Dedifferentiated amniotic fluid mesenchymal stem cell (primary cell): Measurements from ENCODE around the gene AQP6.

Experiments used
- DNase-seq: peaks from one replicate; pipeline ENCODE4 v3.0.0-alpha.2; 2016; ENCODE audit errors: extremely low spot score

AQP6 gene

DNA sequence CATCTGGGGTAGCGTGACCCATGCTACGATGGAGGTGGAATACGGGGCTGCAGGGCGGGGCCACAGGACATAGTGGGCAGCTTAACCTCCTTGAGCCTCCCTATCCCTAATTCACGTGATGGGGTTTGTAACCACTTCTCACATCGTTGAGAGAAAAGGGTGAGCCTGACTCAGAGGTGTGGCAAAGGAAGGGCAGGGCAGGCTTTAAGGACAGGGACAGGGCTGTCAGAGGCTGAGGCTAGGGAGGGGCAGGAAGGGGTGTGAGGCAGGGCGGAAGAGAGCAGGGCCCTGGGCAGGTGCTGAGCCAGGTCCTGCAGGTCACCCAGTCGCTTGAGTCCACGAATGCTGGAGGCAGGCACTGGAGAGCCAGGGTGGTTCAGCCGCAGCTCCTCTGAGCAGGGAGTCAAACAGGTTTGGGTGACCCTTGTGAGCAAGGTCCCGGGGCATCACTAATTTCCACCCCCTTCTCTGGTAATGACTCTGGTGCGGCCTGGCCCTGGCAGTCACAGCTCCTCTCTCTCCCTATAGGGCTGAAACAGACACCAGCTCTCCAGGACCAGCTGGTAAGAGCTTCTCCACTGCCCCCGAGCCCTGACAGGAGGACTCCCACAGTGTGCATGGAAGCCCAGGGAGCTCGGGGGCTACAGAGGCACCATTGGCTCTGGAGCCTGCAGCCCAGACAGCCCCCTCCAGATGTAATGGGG lies 29.7 kb upstream of the AQP6 start:
- no peak for DNase-seq

DNA sequence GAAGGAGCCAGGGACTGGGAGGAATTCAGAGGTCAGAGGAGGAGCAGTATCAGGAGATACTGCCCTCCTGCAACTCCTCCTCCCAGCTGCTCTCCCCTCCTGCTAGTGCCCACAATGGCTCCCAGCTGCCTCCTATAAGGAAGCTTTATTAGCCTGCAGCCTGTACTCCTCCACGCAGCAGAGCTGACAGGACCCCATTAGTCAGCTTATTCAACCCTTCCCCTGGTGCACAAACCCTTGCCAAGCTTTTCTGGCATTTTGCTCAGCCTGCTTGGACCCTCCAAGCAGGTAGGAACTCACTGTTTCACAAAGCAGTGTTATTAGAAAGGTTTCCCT lies 29.2 kb upstream of the AQP6 start:
- no peak for DNase-seq

DNA sequence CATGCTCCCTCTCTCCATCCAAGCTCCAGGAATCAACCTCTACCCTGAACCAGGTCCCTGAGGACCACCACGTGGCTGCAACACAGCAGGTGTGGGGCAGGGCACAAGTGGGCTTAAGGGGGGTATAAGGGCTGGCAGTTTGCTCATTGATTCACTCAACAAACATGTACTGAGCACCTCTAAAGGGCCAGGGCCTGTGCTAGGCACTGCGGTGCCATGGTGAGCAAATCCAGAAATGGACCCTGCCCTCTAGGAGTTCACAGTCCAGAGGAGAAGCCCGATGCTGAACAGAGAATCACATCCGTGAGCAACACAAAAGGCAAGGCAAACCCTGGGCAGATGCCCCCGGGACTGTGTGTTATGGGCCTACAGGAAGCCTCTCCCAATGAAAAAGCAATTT lies 28.7 kb upstream of the AQP6 start:
- no peak for DNase-seq

DNA sequence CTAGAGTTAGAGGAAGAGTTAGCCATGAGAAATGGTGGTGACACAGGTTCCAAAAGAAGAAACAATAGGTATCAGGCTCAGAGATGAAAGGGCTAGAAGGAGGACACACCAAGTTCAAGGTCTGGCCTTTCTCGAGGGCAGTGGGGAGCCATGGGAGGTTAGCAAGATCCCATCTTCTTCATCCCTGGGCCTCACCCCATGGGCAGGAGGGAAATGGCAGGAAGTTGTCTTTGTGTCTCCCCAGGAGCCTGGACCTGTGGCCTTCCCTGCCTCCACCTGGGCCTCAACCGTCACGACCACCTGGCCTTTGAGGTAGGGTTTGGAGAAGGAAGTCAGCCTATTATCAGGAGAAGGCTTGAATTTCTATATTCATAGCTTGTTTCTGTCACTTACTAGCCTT lies 28.0 kb upstream of the AQP6 start:
- no peak for DNase-seq

DNA sequence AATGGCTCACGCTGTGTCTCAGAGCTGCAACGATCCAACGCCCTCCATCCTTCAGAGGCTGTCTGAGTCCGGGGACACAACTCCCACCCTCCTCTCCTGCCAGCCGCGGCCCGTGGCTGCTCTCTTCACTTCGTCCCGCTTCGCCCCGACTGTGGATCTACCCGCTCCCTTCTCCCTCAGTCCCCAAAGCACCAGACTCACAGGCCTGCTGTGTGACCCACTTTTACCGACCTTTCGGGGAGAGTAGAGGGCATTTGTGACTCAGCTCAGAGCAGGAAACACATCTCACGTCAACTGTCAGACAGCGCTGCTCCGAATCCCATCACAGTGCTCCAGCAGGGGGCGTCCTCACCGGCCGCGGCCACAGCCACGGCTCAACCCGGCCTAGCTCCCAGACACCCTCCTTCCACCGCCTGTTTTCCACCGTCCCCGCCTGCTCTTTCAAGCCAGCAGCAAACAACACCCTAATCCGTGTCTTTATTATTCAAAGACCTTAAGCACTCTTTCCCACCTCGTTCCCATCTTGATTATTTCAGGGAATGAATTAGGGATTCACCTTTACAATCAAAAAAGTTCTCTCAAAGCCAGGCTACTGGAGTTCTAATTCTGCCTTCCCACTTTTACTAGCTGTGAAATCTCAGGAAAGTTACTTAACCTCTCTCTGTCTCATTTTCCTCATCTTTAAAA lies 27.2 kb upstream of the AQP6 start:
- peak; percentile 74 for DNase-seq

DNA sequence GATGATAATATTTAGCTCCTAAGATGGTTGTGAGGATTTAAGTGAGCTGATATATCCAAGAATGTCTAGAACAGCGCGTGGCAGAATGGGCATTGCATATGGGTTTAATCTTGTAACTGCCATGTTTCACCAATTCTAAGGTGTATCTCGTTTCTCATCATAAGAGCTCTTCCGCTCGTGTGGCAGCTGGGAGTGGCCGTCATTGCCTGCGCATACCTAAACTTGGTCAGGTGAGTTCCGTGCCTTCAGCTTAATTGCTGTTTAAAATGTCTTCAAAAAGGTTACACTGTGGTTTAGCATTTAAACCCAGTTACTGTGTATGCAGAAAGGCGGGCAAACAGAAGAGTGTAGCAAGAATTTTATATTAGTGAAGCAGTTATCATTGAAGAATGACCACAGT lies 26.7 kb upstream of the AQP6 start:
- DNase-seq: no peak

DNA sequence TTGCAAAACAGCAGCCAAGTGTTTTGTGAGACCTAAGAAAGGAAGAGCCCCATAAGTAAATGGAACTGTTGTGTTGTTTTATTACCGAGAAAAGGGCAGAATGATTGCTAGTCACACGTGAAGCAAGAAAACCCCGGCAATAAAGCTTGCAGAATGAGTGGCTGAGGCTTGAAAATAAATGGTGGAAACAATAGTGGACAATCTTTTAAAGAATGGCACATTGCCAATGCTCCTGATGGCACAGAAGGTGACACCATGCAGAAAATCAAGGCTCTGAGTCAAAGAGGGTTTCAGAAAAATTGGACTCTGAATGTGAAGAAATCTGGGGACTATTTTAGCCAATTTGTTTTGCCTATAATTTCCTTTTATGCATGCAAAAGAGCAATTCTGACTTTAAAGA lies 26.2 kb upstream of the AQP6 start:
- DNase-seq: no peak

DNA sequence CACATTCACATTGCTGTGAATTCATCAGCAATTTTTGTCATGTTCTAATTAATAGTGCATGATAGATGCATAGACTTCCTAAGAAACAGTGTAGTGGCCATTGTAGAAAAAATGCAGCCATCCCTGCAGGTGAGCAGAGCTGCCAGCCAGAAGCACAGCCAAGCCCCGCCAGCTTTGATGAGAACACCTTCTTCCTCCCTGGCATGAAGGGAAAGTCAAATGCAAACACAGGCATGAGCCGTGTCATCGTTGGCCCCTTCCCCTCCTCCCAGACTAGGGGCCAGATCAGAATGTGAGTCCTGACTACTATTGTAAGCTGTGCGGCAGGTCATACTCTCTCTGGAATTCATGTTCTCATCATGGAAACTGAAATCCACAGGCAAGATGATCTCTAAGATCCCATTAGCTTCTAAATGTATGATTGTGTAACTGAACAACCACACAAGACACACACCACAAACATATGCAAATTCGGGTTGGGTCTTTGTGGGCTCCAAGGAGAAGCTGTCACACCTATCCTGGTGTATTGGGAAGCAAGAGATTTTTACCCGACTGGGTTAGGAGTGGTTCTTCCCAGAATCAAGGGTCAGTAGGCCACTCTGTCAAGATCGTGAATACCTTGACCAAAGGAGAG lies 25.0 kb upstream of the AQP6 start:
- no peak for DNase-seq

DNA sequence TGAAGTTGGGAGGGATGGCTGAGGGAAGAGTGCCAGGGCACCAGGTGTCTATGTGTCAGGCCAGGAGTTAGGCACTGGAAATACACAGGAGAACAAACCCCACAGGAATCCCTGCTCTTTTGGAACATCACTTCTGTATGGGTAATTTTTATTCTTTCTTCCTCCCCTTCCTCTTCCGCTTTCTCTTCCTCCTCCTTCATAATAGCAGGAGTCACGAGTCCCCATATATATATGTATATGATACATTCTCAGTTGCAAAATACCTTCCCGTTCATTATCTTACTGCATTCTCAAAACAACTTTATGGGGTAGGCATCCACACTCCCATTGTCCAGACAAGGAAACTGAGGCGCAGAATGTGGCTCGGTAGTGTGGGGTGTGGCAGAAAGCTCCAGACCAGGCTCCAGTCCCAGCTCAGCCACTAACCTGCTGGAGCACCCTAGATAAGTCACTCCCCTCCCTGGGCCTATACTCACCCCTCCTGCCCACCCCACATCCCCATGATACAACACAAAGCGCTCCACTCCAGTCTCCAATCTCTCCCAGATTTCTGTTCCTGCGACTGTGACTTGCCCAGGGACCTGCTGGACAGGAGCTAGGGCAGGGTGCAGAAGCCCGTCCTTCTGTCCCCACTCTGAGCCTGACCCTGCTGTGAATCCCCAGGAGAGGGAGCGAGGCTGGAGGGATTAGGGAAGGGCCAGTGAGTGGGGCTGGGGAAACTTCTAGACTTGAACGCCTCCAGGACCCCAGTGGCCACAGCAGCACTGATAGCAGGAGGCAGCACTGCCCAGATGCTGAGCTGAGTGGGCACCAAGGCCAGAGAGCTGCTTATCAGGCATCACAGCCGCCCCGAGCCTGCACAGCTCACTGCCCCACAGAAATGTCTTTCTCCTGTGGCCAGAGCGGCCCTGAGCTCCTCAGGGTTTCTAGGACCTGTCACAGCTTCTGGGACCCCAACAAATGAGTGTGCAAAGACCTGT lies 23.6 kb upstream of the AQP6 start:
- no peak for DNase-seq

DNA sequence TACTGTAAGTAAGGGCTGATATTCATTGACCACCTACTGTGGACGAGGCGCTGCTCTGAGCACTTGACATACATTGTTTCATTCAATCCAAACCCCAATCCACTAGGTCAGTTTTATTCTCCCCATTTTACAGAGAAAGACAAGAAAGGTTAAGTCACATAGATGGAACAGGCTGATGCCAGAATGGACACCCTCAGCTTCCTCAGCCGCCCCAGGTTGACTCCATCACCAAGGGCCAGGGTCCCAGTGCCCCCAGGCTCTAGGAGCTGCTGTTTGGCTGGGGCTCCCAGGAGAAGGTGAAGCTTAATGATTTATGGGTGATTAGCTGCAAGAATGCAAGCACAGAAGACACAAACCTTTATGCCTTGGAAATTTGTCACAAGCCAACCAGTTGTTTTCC lies 22.9 kb upstream of the AQP6 start:
- DNase-seq: no peak

DNA sequence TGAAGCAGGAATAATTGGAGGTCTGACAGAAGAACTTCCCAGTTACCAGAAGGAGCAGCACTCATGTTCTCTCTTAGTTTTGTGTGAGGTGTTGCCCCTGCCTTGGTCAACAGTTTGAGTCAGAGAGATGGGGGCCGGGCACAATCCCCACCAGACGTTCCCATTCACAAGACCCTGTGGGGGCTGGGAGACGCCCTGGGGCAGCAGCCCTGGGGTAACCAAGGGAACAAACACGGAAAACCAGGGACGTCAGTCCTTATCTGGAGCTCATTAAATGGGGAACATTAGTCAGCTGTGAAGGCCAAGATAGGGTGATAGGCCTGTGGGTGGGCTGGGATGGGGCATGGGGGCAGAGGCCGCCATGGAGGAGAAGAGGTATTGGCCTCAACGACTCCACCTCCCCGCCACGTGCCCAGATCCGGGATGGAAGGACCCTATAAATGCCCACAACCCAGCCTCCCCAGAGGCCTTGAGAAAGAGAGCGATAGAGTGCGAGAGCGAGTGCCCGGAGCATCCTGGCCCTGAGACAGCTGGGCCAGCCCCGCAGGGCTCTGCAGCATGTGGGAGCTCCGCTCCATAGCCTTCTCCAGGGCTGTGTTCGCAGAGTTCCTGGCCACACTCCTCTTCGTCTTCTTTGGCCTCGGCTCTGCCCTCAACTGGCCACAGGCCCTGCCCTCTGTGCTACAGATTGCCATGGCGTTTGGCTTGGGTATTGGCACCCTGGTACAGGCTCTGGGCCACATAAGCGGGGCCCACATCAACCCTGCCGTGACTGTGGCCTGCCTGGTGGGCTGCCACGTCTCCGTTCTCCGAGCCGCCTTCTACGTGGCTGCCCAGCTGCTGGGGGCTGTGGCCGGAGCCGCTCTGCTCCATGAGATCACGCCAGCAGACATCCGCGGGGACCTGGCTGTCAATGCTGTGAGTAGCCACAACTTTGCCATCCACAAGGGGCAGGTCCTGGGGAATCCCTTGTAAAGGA lies 22.2 kb upstream of the AQP6 start, which contains the start of gene AQP2:
Gene AQP2, plus strand, starts transcription at position 465 of the 979 bp plus-strand sequence. Its CDS starts 94 bp downstream, at position 559.
- no peak for DNase-seq

DNA sequence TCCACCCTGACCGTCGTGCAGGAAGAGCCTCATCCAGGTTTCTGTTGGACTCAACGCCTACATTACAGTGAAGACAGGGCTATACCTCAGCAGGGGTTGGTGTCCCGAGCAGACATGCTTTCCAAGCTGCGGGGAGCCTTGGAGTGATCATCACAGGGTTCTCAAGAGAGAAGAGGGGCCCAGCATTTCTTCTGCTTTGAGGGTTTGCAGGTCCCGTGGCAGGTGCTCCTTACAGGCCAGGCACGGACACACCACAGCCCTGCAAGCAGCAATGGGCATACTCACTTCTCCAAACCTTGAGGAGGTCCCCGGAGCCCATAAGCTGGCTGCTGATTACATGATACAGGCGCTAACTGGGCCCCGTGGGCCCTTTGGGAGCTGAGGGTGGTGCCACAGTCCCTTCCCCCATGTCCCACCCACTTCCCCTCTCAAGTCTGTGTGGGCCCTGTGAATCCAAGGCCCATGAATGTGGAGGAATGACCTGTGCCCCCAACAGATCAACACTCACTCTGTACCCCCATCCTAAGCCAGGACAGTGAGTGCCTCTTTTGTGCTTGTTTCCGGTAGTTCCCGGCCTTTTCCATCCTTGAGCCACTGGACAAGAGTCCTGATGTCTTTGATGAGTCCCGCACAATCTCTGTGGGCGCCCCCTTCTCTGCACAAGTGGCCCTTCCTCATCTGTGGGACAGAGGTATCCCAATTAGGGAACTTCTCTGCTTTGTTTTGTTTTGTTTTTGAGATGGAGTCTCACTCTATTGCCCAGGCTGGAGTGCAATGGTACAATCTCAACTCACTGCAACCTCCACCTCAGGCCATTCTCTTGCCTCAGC lies 21.1 kb upstream of the AQP6 start:
- DNase-seq: no peak

DNA sequence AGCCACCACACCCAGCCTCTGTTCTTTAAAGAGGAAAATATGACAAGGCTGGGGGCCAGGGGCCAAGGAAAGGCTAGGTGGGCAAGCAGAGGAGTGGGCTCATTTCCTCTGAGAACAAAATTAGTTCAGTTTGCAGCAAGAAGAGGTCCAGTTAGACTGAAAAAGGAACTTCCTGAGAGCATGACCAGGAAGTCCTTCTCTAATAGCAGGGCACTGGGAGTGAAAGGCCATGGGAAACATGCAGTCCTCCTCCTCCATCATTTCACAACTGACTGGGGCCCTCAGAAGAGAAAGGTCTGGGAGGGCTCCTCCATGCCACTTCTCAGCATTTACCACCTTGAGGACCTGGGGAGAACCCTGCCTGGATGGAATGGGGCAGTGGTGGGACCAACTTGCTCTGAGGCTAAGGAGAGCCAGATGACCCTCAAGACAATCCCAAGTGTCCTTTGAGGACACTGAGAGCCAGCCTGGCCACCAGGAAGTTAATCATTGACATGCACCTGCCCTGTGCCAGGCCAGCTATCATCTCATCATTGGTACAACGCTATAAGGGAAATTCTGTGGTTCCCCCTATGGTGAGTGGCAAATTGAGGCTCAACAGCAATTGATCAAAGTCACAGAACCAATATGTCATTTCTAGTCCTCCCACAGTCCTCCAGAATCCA lies 20.2 kb upstream of the AQP6 start:
- no peak for DNase-seq

DNA sequence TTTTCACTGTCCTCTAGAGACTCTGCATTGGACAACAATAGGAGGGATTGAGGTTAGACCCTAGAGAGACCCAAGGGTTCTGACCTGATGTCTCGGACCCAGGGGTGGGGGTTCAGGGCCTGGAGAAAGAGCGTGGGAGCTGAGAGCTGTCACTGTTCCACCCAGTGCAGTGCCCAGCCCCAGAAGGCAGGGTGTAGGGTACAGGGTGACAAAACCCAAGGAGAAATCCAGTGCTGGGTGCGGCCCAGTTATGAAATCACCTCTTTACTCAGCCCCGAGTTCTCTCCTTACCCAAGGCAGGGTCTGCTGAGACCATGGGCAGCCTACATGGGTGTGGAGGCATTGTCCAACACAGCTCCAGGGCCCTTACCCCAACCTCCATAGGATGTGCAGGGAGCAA lies 19.6 kb upstream of the AQP6 start:
- no peak for DNase-seq

DNA sequence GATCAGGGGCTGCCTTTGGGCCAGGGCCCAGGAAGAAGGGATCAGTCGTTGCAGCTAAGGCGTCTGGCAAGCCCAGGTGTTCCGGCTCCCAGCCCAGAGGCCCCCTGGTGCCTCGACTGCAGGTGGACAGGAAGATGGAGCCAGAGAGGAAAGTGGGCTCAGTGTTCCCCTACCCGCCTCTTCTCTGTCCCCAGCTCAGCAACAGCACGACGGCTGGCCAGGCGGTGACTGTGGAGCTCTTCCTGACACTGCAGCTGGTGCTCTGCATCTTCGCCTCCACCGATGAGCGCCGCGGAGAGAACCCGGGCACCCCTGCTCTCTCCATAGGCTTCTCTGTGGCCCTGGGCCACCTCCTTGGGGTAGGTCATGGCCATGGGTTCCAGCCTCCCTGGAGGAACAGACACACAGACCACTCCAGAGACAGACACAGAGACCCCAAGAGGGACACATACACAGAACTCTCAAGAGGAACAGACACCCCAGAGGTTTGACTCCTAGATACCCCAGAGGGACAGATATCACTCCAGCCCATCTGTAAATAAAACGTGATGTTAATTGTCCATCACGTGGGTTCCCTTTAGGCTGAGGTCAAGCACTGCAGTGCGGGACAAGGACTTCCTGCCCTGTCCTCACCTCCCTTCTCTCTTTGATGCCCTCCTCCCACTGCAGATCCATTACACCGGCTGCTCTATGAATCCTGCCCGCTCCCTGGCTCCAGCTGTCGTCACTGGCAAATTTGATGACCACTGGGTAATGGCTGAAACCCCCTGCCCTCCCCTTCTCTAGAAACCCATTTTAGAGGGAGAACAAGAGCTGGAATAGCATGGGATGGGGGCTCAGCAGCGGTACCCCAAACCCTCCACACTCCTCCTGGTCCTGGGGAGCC lies 18.5 kb upstream of the AQP6 start:
- no peak for DNase-seq

DNA sequence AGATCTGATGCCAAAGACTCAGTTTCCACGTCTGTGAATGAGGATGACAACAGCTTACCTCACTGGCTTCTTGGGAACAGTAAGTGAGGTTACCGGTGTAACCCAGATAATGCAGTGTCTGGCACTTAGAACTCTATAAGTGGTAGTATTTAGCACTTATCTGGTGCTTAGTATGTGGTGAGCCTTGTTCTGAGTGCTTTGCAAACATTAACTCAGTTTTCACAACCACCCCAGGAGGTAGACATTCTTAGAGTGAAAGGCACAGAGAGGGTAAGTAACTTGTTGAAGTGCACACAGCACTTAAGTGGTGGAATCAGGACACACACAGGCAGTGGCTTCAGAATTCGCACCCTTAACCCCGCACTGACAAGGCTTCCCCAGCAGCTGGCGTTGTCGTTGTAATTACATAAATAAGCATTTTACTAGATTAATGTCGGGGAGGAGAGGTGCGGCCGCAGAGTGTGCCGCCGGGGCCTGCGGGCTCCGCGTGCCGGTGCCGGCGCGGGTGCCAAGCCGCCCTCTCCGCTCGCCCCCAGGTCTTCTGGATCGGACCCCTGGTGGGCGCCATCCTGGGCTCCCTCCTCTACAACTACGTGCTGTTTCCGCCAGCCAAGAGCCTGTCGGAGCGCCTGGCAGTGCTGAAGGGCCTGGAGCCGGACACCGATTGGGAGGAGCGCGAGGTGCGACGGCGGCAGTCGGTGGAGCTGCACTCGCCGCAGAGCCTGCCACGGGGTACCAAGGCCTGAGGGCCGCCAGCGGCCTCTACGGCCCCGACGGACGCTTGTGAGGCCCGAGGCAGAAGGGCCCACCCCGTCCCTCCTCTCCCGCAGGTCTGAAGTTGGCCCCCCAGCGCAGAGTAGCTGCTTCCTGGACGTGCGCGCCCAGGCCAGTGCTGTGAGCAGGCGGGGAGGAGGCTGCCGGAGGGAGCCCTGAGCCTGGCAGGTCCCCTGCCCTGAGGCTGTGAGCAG lies 17.6 kb upstream of the AQP6 start:
- no peak for DNase-seq
